Smooth muscle cell (in vitro differentiated cells): ENCODE results near the gene TNS4. TPM values are rescaled to one million over a fixed set of nuclear protein-coding genes. Genes with fewer than 3 reads are reported as not detected.

Experiments
- DNase-seq: peaks from one replicate; lab custom pipeline; 2025; ENCODE audit not compliant: unreplicated experiment; lab: John Stamatoyannopoulos, UW
- H2AFZ ChIP-seq: fragments of 200-600 bp; sonication (generic); 2 replicates; pipeline ENCODE4 v1.6.0; 2016; ENCODE audit warnings: antibody characterized with exemption, low read depth, mild to moderate bottlenecking
- H3F3A ChIP-seq: fragments of 200-600 bp; sonication (generic); 2 replicates; pipeline ENCODE4 v1.6.0; 2017; ENCODE audit warnings: antibody characterized with exemption, low read depth
- H3K27ac ChIP-seq: fragments of 200-600 bp; sonication (generic); 2 replicates; pipeline ENCODE4 v1.5.1; 2016; ENCODE audit warnings: low read depth, mild to moderate bottlenecking
- H3K27me3 ChIP-seq: fragments of 200-600 bp; sonication (generic); 2 replicates; pipeline ENCODE4 v1.6.1; 2016; ENCODE audit warnings: low read depth, mild to moderate bottlenecking
- H3K36me3 ChIP-seq: fragments of 200-600 bp; sonication (generic); 2 replicates; pipeline ENCODE4 v1.5.1; 2016; ENCODE audit warnings: low read depth
- H3K4me1 ChIP-seq: fragments of 200-600 bp; sonication (generic); 2 replicates; pipeline ENCODE4 v1.5.1; 2016; ENCODE audit warnings: low read depth
- H3K4me2 ChIP-seq: fragments of 200-600 bp; sonication (generic); 2 replicates; pipeline ENCODE4 v1.6.0; 2016; ENCODE audit warnings: mild to moderate bottlenecking
- H3K4me3 ChIP-seq: fragments of 200-600 bp; sonication (generic); 2 replicates; pipeline ENCODE4 v1.5.1; 2016; ENCODE audit warnings: mild to moderate bottlenecking
- H3K79me2 ChIP-seq: fragments of 200-600 bp; sonication (generic); 2 replicates; pipeline ENCODE4 v1.6.0; 2016; ENCODE audit warnings: low read depth, mild to moderate bottlenecking
- H3K9ac ChIP-seq: fragments of 200-600 bp; sonication (generic); 2 replicates; pipeline ENCODE4 v1.6.0; 2016; ENCODE audit warnings: low read depth
- H3K9me3 ChIP-seq: fragments of 200-600 bp; sonication (generic); replicated peaks from 2 replicates; pipeline ENCODE4 v1.5.1; 2016; ENCODE audit warnings: low read depth
- H4K20me1 ChIP-seq: fragments of 200-600 bp; sonication (generic); 2 replicates; pipeline ENCODE4 v1.6.0; 2016; ENCODE audit warnings: low read depth
- WGBS: methylation state at CpG from one replicate; pipeline ENCODE4 v1.1.7; 2016; ENCODE audit warnings: low lambda C conversion rate; 5-methylcytosine and 5-hydroxymethylcytosine counted together
- polyA plus RNA-seq: library from polyadenylated mRNA; unstranded; fragments of >200 nt; fragmentation: Nextera tagmentation; extraction: Ambion mirVana; gene quantifications from 2 replicates; pipeline ENCODE4 v1.2.1, GENCODE V29; 2016
- total RNA-seq: library from RNA; depleted of rRNA; stranded (reverse); fragments of >200 nt; gene quantifications from 2 replicates; pipeline ENCODE4 v1.2.3, GENCODE V29; 2014
- TF ChIP-seq, protein P1 (sequence below): fragments of 200-600 bp; sonication (generic); IDR thresholded peaks from 2 replicates; pipeline ENCODE4 v1.5.1; 2017; ENCODE audit warnings: borderline replicate concordance, mild to moderate bottlenecking, antibody characterized with exemption; ENCODE audit not compliant: insufficient read depth, poor library complexity, severe bottlenecking

The TNS4 gene
- total and polyA plus RNA-seq, 2 experiments from 2014 or later = 0.13 to 1.2 TPM

DNA sequence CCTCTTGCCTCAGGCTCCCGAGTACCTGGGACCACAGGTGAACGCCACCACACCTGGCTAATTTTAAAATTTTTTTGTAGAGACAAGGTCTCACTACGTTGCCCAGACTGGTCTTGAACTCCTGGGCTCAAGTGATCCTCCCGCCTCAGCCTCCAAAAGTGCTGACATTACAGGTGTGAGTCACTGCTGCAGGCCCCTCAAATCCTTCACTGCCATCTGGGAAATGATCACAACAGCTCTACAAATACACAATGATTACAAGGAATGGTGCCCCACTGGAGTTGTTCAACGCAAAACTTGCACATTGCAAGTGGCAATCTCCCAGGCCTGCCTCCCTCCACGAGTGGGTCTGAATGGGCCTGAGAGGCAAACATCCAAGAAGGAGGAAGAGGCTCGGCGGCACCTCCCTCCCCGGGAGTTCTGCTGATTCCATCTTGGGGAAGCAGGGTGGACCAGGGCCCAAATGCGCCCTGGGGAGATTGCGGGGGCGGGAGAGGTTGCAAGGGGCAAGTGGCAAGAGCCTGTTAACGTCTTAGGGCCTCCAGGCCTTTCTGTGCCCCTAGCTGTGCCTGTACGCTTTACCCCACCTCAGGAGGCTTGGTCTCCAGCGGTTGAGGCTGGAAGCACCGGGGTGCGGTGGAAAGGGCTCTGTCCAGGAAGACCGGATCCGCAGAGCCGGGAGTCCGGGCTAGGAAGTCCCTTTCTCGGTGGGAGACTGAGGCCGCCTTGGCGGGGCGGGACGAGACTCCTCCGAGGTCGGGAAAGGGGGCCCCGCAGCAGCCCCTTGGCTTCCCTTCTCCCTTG, 58.8 kb downstream of the TNS4 start:
- H3K79me2 ChIP-seq = peaks cover 31% of the 10 kb centered on the region
- H3K9ac ChIP-seq = peak overlapping the region; percentile 34
- H3K4me1 ChIP-seq = peaks cover 16% of the 10 kb centered on the region
- peak overlapping the region; percentile 85 for H2AFZ ChIP-seq
- DNase-seq = no peak
- H3K27me3 ChIP-seq = no peaks in the 10 kb centered on the region
- H3K4me3 ChIP-seq = peak overlapping the region; percentile 54
- TF ChIP-seq, protein P1, sequence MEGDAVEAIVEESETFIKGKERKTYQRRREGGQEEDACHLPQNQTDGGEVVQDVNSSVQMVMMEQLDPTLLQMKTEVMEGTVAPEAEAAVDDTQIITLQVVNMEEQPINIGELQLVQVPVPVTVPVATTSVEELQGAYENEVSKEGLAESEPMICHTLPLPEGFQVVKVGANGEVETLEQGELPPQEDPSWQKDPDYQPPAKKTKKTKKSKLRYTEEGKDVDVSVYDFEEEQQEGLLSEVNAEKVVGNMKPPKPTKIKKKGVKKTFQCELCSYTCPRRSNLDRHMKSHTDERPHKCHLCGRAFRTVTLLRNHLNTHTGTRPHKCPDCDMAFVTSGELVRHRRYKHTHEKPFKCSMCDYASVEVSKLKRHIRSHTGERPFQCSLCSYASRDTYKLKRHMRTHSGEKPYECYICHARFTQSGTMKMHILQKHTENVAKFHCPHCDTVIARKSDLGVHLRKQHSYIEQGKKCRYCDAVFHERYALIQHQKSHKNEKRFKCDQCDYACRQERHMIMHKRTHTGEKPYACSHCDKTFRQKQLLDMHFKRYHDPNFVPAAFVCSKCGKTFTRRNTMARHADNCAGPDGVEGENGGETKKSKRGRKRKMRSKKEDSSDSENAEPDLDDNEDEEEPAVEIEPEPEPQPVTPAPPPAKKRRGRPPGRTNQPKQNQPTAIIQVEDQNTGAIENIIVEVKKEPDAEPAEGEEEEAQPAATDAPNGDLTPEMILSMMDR = no peak
- peaks cover 13% of the 10 kb centered on the region for H4K20me1 ChIP-seq
- H3K4me2 ChIP-seq = peak overlapping the region; percentile 97
- H3K36me3 ChIP-seq = no peaks in the 10 kb centered on the region
- WGBS = 33% methylated on average over 26 of the region's 29 CpGs
- no peak overlapping the region for H3K27ac ChIP-seq
- no peaks in the 10 kb centered on the region for H3K9me3 ChIP-seq
- no peaks in the 10 kb centered on the region for H3F3A ChIP-seq

DNA sequence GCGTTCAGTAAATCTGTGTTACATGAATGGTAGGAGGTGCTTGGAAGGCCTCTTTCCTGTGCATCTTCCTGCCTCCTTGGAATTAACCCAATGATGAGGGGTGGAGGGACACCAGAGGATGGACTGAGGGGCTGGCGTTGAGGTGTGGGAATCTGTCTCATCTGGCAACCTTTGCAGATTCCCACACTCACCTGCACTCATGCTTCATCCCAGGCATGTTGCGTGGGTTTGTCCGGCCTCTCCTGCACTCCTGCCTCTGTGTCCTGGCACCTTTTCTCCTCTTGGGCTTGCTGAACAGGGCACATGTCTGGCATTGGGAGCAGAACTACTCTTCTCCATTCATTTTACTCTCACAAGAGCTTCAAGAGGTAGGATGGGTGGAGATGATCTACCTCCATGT, 61.3 kb downstream of the TNS4 start:
- H3K4me3 ChIP-seq = no peak overlapping the region
- H3K27me3 ChIP-seq = no peaks in the 10 kb centered on the region
- no peaks in the 10 kb centered on the region for H3F3A ChIP-seq
- H2AFZ ChIP-seq = no peak overlapping the region
- no peaks in the 10 kb centered on the region for H3K36me3 ChIP-seq
- H3K9ac ChIP-seq = no peak overlapping the region
- DNase-seq = no peak
- WGBS = 92% methylated on average over 4 of the region's 4 CpGs
- peaks cover 12% of the 10 kb centered on the region for H3K4me1 ChIP-seq
- H3K4me2 ChIP-seq = no peak overlapping the region
- no peak overlapping the region for H3K27ac ChIP-seq
- H3K79me2 ChIP-seq = peaks cover 11% of the 10 kb centered on the region
- H3K9me3 ChIP-seq = no peaks in the 10 kb centered on the region
- H4K20me1 ChIP-seq = no peaks in the 10 kb centered on the region
- TF ChIP-seq, protein P1 = no peak

DNA sequence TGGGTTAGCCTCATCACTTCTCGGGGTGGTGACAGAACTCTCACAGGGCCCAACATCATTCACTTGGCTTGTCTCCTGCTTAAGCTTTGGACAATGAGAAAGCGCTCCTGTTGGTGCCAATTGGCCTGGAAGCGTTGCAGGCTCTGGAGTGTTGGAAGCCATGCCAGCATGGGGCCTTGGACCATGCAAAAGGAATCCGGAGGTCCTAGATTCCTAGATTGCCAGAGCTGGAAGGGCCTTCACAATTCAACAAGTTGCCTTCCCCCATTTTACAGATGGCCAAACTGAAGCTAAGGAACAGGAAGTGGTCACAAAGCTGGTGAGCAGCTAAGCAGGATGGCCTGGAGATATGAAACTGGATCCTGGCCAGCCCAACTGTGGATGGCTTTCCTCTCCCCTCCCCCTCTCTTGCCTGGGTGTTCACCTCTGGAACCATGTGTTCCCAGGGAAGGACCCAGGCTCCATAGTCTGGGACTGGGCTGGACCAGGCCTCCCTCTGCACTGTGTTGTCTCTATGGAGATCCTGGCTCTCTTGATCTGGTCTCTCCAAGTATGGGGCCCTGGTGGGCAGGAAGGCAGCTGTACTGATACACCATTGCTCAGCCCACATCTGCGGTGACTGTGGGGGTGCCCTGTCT, 64.2 kb downstream of the TNS4 start:
- Histone ChIP-seq H3F3A (no peaks in the 10 kb centered on the region), H3K4me2 (no peak overlapping the region), H4K20me1 (no peaks in the 10 kb centered on the region), H3K36me3 (no peaks in the 10 kb centered on the region), H3K9ac (no peak overlapping the region), H3K9me3 (no peaks in the 10 kb centered on the region), H3K4me3 (no peak overlapping the region), H3K79me2 (no peaks in the 10 kb centered on the region), H2AFZ (no peak overlapping the region), H3K4me1 (peaks cover 3% of the 10 kb centered on the region), H3K27ac (no peak overlapping the region), H3K27me3 (no peaks in the 10 kb centered on the region)
- WGBS = 92% methylated on average over 5 of the region's 5 CpGs
- no peak for DNase-seq
- TF ChIP-seq, protein P1 = no peak
